ENCODE data around the gene CUL4A. TPM values are rescaled to one million over a fixed set of nuclear protein-coding genes. Genes with fewer than 3 reads are reported as not detected.
"Not testable (repeated sequence)": the region's sequence is repeated elsewhere in the genome, so short reads cannot be mapped to it uniquely, and the experiment has no call there.

CUL4A gene
- 57.9 and 139 TPM in 2 replicates for total RNA-seq

DNA sequence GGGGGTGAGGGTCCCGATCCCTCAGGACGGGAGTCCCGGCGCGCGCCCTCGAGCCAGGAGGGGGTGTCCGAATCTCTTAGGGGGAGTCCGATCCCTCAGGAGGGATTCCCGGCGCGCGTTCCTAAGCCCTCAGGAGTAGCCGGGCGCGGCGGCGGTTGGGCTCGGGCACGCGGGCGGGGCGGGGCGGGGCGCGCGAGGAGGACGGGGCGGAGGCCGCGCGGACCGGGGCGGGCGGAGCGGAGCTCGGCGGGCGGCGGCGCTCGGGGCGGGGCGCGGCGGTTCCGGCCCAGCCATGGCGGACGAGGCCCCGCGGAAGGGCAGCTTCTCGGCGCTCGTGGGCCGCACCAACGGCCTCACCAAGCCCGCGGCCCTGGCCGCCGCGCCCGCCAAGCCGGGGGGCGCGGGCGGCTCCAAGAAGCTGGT, at the start of gene CUL4A:
Gene CUL4A (plus strand): TSS at position 278 of the 423 bp plus-strand sequence. CDS start 15 bp downstream, at position 293.
- DNase-seq (ENCODE audit: low read depth), result no peak
- TF ChIP-seq, protein P1, sequence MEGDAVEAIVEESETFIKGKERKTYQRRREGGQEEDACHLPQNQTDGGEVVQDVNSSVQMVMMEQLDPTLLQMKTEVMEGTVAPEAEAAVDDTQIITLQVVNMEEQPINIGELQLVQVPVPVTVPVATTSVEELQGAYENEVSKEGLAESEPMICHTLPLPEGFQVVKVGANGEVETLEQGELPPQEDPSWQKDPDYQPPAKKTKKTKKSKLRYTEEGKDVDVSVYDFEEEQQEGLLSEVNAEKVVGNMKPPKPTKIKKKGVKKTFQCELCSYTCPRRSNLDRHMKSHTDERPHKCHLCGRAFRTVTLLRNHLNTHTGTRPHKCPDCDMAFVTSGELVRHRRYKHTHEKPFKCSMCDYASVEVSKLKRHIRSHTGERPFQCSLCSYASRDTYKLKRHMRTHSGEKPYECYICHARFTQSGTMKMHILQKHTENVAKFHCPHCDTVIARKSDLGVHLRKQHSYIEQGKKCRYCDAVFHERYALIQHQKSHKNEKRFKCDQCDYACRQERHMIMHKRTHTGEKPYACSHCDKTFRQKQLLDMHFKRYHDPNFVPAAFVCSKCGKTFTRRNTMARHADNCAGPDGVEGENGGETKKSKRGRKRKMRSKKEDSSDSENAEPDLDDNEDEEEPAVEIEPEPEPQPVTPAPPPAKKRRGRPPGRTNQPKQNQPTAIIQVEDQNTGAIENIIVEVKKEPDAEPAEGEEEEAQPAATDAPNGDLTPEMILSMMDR (conservative IDR thresholded peaks at IDR 0.05; ENCODE audit: low read depth, low read length), result no peak
- H3K4me3 ChIP-seq (ENCODE audit: low read depth, low read length), result peak within 1 kb of the TSS; percentile 96

DNA sequence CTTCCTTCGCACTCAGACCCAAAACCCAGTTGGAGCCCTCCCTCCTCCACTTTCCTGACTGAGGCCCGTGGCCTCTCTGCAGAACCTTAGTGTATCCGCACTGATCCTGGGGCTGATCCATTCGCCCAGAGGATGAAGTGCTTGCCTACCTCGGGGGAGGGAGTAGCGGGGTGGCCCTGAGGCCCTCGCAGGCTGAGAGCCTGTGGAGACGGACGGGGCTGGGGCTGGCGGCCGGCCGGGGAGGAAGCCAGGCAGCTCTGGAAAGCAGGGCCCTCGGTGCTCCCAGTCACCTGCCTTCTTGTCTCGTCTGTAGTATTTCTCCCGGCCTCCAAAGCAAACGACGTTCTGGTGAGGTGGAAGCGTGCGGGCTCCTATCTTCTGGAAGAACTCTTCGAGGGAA, 49.7 kb upstream of the CUL4A start:
- TF ChIP-seq, protein P1 (conservative IDR thresholded peaks at IDR 0.05; ENCODE audit: low read depth, low read length), result no peak
- no peak for DNase-seq (ENCODE audit: low read depth)
- H3K4me3 ChIP-seq (ENCODE audit: low read depth, low read length), result no peak overlapping the region

DNA sequence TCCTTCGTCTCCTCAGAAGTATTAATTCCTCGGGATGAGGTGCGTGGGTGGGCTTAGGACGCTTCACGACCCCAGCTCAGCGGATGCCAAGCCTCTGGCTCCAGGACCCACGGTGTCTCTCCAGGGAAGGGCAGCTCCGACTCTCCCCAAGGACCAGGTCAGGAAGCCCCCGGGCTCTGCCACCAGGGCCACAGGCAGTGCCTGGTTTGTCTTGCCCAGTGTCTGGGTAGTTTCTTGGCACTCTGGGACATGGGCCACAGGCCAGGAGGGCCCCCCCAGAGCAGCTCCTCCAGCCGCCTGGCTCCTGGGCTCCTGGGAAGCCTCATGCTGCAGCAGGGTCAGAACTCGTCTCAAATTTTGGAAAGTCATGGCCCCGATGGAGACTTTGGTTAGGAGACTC, 48.4 kb upstream of the CUL4A start:
- TF ChIP-seq, protein P1 (conservative IDR thresholded peaks at IDR 0.05; ENCODE audit: low read depth, low read length), result no peak
- DNase-seq (ENCODE audit: low read depth), result no peak
- H3K4me3 ChIP-seq (ENCODE audit: low read depth, low read length), result no peak overlapping the region

DNA sequence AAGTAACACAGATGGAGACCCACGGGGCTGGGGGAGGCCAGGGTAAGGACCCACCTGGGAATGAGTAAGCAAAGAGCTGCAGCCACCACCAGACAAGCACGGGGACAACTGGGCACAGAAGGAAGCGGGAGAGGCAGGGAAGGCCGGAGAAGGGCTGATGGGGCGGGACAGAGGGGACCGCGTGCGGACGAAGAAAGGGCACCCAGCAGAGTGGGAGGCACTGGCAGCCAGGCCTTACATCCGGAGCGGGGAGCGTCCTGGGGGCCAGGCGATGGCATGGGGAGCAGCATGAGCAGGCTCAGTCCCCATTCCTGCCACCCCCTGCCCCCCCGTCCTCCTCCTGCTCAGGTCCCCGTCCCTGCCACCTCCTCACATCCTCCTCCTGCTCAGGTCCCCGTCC, 48.0 kb upstream of the CUL4A start:
- TF ChIP-seq, protein P1 (conservative IDR thresholded peaks at IDR 0.05; ENCODE audit: low read depth, low read length), result no peak
- DNase-seq (ENCODE audit: low read depth), result no peak
- H3K4me3 ChIP-seq (ENCODE audit: low read depth, low read length), result no peak overlapping the region

DNA sequence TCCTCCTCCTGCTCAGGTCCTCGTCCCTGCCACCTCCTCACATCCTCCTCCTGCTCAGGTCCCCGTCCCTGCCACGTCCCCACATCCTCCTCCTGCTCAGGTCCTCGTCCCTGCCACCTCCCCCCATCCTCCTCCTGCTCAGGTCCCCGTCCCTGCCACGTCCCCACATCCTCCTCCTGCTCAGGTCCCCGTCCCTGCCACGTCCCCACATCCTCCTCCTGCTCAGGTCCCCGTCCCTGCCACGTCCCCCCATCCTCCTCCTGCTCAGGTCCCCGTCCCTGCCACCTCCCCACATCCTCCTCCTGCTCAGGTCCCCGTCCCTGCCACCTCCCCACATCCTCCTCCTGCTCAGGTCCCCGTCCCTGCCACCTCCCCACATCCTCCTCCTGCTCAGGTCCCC, 47.4 kb upstream of the CUL4A start:
- H3K4me3 ChIP-seq (ENCODE audit: low read depth, low read length); DNase-seq (ENCODE audit: low read depth): not testable (repeated sequence)

DNA sequence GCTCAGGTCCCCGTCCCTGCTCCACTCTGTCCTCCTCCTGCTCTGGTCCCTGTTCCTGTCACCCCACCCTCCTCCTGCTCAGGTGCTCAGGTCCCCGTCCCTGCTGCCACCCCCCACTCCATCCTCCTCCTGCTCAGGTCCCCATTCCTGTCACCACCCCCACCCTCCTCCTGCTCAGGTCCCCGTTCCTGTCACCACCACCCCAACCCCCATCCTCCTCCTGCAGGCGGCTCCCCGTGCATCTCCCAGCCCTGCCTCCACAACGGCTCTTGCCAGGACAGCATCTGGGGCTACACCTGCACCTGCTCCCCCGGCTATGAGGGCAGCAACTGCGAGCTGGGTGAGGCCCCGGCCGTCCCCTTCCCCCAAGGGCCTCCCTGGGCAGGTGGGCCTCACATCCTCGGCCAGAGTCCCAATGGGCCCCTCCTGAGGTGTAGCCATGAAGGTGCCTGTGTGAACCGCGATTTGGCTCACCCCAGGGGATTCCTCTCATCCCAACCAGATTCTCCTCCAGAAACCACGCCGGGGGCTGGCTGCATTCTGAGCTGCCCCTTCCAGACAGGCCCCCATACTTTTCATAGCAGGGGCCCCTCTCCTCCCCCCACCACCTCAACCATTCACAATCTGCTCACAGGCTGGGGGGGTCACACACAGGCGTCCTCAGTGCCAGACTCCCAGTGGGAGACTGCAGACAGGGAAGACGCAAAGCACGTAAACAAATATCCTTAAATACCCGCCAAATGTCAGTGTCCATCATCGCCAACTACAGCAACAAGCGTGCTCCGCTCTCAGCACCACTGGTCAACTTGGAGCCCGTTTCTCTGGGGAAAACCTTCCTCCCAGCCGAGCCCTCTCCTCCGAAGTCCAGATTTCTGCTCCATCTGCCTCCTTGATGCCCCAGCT, 46.4 kb upstream of the CUL4A start:
- H3K4me3 ChIP-seq (ENCODE audit: low read depth, low read length), result no peak overlapping the region
- no peak for DNase-seq (ENCODE audit: low read depth)
- TF ChIP-seq, protein P1 (conservative IDR thresholded peaks at IDR 0.05; ENCODE audit: low read depth, low read length), result no peak

DNA sequence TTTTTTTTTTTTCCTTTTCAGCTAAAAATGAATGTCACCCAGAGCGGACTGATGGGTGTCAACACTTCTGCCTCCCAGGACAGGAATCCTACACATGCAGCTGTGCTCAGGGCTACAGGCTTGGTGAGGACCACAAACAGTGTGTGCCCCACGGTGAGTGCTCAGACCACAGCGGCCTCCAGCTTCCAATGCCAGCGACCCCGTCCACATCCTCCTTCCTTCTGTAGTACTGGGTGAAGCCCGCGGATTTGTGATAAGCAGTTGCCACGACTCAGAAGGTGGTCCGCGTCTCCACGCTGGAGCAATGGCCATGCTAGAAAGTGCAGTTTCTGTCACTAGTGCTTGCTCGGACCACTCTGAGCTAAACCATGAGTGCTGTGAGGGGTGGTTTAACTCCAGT, 44.9 kb upstream of the CUL4A start:
- no peak overlapping the region for H3K4me3 ChIP-seq (ENCODE audit: low read depth, low read length)
- TF ChIP-seq, protein P1 (conservative IDR thresholded peaks at IDR 0.05; ENCODE audit: low read depth, low read length), result no peak
- no peak for DNase-seq (ENCODE audit: low read depth)
